ENCODE results near the gene LRIG1. TPM values are rescaled to one million over a fixed set of nuclear protein-coding genes. Genes with fewer than 3 reads are reported as not detected.

The LRIG1 gene
- total RNA-seq, 1 experiment from 2014 or later: 2.2 TPM

DNA sequence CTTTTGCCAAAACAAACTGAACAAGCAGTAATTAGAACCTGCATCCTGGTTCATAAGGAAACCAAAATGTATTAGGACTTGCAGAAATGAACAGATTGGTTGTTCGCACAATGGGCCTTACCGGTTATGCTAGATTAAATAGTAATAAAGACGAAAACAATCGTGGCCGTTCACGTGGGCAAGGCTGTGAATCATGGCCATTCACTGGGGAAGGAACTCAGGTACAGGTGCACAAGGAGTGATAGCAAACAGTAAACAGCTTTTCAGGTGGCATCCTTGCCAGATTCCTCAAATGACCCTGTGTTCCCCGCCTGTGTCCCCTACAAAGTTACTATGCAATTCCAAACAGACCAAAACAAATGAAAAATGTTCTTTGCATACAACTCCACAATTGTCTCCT is 8.2 kb downstream of the LRIG1 start:
- H4K20me1 ChIP-seq (ENCODE audit: low read length): no peaks in the 10 kb centered on the region
- H3F3A ChIP-seq (ENCODE audit: low read length, unreplicated experiment): no peaks in the 10 kb centered on the region
- H3K9ac ChIP-seq (ENCODE audit: low read length): no peak overlapping the region
- ChIA-PET CTCF (no interaction called here), POLR2A (ENCODE audit: unreplicated experiment) (no interaction called here)
- TF ChIP-seq EZH2phosphoT487 (IDR thresholded peaks at IDR 0.05; ENCODE audit: borderline replicate concordance, low read length) (no peak), EZH2 (IDR thresholded peaks at IDR 0.05; ENCODE audit: low read length, unreplicated experiment) (no peak)
- TF ChIP-seq, protein P1, sequence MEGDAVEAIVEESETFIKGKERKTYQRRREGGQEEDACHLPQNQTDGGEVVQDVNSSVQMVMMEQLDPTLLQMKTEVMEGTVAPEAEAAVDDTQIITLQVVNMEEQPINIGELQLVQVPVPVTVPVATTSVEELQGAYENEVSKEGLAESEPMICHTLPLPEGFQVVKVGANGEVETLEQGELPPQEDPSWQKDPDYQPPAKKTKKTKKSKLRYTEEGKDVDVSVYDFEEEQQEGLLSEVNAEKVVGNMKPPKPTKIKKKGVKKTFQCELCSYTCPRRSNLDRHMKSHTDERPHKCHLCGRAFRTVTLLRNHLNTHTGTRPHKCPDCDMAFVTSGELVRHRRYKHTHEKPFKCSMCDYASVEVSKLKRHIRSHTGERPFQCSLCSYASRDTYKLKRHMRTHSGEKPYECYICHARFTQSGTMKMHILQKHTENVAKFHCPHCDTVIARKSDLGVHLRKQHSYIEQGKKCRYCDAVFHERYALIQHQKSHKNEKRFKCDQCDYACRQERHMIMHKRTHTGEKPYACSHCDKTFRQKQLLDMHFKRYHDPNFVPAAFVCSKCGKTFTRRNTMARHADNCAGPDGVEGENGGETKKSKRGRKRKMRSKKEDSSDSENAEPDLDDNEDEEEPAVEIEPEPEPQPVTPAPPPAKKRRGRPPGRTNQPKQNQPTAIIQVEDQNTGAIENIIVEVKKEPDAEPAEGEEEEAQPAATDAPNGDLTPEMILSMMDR (conservative IDR thresholded peaks at IDR 0.05; ENCODE audit: low read depth, low read length): no peak
- H3K4me3 ChIP-seq (ENCODE audit: low read length): no peak overlapping the region
- BruUV-seq (replicated peaks): no TSS peak
- no peaks in the 10 kb centered on the region for H3K27me3 ChIP-seq (ENCODE audit: low read length)
- H3K9me3 ChIP-seq (ENCODE audit: low read length): no peaks in the 10 kb centered on the region
- H3K4me2 ChIP-seq (ENCODE audit: low read length): no peak overlapping the region
- H3K79me2 ChIP-seq (ENCODE audit: low read length): no peaks in the 10 kb centered on the region
- no peaks in the 10 kb centered on the region for H3K4me1 ChIP-seq (ENCODE audit: insufficient read depth, low read length)
- intact Hi-C loops (cut with micrococcal nuclease): no loop called here
- H3K9me2 ChIP-seq (replicated peaks; ENCODE audit: low read length): no peaks in the 10 kb centered on the region
- H3K27ac ChIP-seq (ENCODE audit: low read length): no peak overlapping the region
- DNase-seq (no peak), ATAC-seq (no peak)
- H2AFZ ChIP-seq (ENCODE audit: low read length): no peak overlapping the region
- no peaks in the 10 kb centered on the region for H3K36me3 ChIP-seq (ENCODE audit: low read depth, low read length)

GRCh38 chr3:66492071-66492470 is 8.8 kb downstream of the LRIG1 start:
- BruUV-seq (replicated peaks): no TSS peak
- Histone ChIP-seq H3K27ac (ENCODE audit: low read length) (no peak overlapping the region), H3K4me1 (ENCODE audit: insufficient read depth, low read length) (no peaks in the 10 kb centered on the region), H3K9ac (ENCODE audit: low read length) (no peak overlapping the region), H3K9me2 (replicated peaks; ENCODE audit: low read length) (no peaks in the 10 kb centered on the region), H3F3A (ENCODE audit: low read length, unreplicated experiment) (no peaks in the 10 kb centered on the region), H3K4me3 (ENCODE audit: low read length) (no peak overlapping the region), H3K27me3 (ENCODE audit: low read length) (no peaks in the 10 kb centered on the region), H3K36me3 (ENCODE audit: low read depth, low read length) (no peaks in the 10 kb centered on the region), H2AFZ (ENCODE audit: low read length) (no peak overlapping the region), H4K20me1 (ENCODE audit: low read length) (no peaks in the 10 kb centered on the region), H3K79me2 (ENCODE audit: low read length) (no peaks in the 10 kb centered on the region), H3K4me2 (ENCODE audit: low read length) (no peak overlapping the region), H3K9me3 (ENCODE audit: low read length) (no peaks in the 10 kb centered on the region)
- POLR2A ChIA-PET (ENCODE audit: unreplicated experiment): no interaction called here
- ATAC-seq (no peak), DNase-seq (no peak)
- intact Hi-C loops (cut with micrococcal nuclease): no loop called here
- CTCF ChIA-PET: no interaction called here
- TF ChIP-seq, protein P1 (conservative IDR thresholded peaks at IDR 0.05; ENCODE audit: low read depth, low read length): no peak
- TF ChIP-seq EZH2phosphoT487 (IDR thresholded peaks at IDR 0.05; ENCODE audit: borderline replicate concordance, low read length) (no peak), EZH2 (IDR thresholded peaks at IDR 0.05; ENCODE audit: low read length, unreplicated experiment) (no peak)

- Histone ChIP-seq H4K20me1 (ENCODE audit: low read length) (no peaks in the 10 kb centered on the region), H3K36me3 (ENCODE audit: low read depth, low read length) (no peaks in the 10 kb centered on the region), H3K4me2 (ENCODE audit: low read length) (no peak overlapping the region), H3F3A (ENCODE audit: low read length, unreplicated experiment) (no peaks in the 10 kb centered on the region), H3K9ac (ENCODE audit: low read length) (no peak overlapping the region), H3K9me3 (ENCODE audit: low read length) (no peaks in the 10 kb centered on the region), H3K27ac (ENCODE audit: low read length) (no peak overlapping the region), H2AFZ (ENCODE audit: low read length) (no peak overlapping the region), H3K9me2 (replicated peaks; ENCODE audit: low read length) (no peaks in the 10 kb centered on the region), H3K79me2 (ENCODE audit: low read length) (no peaks in the 10 kb centered on the region), H3K27me3 (ENCODE audit: low read length) (no peaks in the 10 kb centered on the region), H3K4me1 (ENCODE audit: insufficient read depth, low read length) (no peaks in the 10 kb centered on the region), H3K4me3 (ENCODE audit: low read length) (no peak overlapping the region)
- ATAC-seq (no peak), DNase-seq (no peak)
- no TSS peak for BruUV-seq (replicated peaks)
- intact Hi-C loops (cut with micrococcal nuclease): no loop called here
- CTCF ChIA-PET: no interaction called here
- POLR2A ChIA-PET (ENCODE audit: unreplicated experiment): no interaction called here
- TF ChIP-seq EZH2phosphoT487 (IDR thresholded peaks at IDR 0.05; ENCODE audit: borderline replicate concordance, low read length): no peak
- TF ChIP-seq, protein P1 (conservative IDR thresholded peaks at IDR 0.05; ENCODE audit: low read depth, low read length): no peak
- TF ChIP-seq EZH2 (IDR thresholded peaks at IDR 0.05; ENCODE audit: low read length, unreplicated experiment): no peak
Measured at GRCh38 chr3:66490984-66491383, 9.8 kb downstream of the LRIG1 start.

Measured in PC-3 (cell line).